SK-N-SH (cell line): Measurements from ENCODE around the gene DOK7. TPM values are rescaled to one million over a fixed set of nuclear protein-coding genes. Genes with fewer than 3 reads are reported as not detected.

Experiments
- CTCF ChIA-PET: fragments of 300-600, 350-600 bp; formaldehyde crosslinking; extraction: SDS; loops from one replicate; lab custom pipeline; 2021; lab: Yijun Ruan, JAX
- POLR2A ChIA-PET: fragments of 350-600 bp; sonication (Branson Sonifier 250); formaldehyde crosslinking; extraction: SDS; loops from one replicate; lab custom pipeline; 2020; ENCODE audit warnings: antibody characterized with exemption, inconsistent platforms; lab: Yijun Ruan, JAX
- DNase-seq: peaks from one replicate; pipeline ENCODE4 v3.0.0; 2012
- H2AFZ ChIP-seq: fragments of 200-600 bp; sonication (generic); 2 replicates; pipeline ENCODE4 v1.8.1; 2016; ENCODE audit warnings: antibody characterized with exemption, mild to moderate bottlenecking, low read depth
- H3F3A ChIP-seq: fragments of 200-600 bp; sonication (generic); replicated peaks from 2 replicates; pipeline ENCODE3; 2016; ENCODE audit warnings: antibody characterized with exemption, mild to moderate bottlenecking; ENCODE audit not compliant: insufficient read depth
- H3K27ac ChIP-seq, 2 experiments: fragments of 200-500 bp in 1 of 2; fragments of 200-600 bp in 1 of 2; sonication (Bioruptor generic) in 1 of 2; sonication (generic), shearing (Covaris generic) in 1 of 2; 2 replicates each; pipeline versions ENCODE4 v1.5.1 to v1.6.1; 2014 to 2016; ENCODE audit warnings: low read depth in 2 of 2, inconsistent platforms in 1 of 2, low read length in 1 of 2, mild to moderate bottlenecking in 1 of 2, mixed read lengths in 1 of 2
- H3K27me3 ChIP-seq: fragments of 200-600 bp; sonication (generic), shearing (Covaris generic); 2 replicates; pipeline ENCODE4 v1.6.1; 2016; ENCODE audit warnings: mixed run types; ENCODE audit not compliant: insufficient read depth
- H3K36me3 ChIP-seq, 2 experiments: fragments of 200-500 bp in 1 of 2; fragments of 200-600 bp in 1 of 2; sonication (Bioruptor generic) in 1 of 2; sonication (generic) in 1 of 2; replicated peaks in 1 of 2; 2 replicates each; pipeline versions ENCODE3 to v1.5.1; 2014 to 2016; ENCODE audit warnings: low read length in 1 of 2, mild to moderate bottlenecking in 1 of 2; ENCODE audit not compliant: insufficient read depth in 2 of 2, control insufficient read depth in 1 of 2
- H3K4me1 ChIP-seq, 2 experiments: fragments of 200-500 bp in 1 of 2; fragments of 200-600 bp in 1 of 2; sonication (Bioruptor generic) in 1 of 2; sonication (generic), shearing (Covaris generic) in 1 of 2; 2 replicates each; pipeline versions ENCODE4 v1.5.1 to v1.6.1; 2014 to 2016; ENCODE audit warnings: low read depth in 1 of 2, low read length in 1 of 2, mixed run types in 1 of 2; ENCODE audit not compliant: insufficient read depth in 2 of 2, control insufficient read depth in 1 of 2
- H3K4me2 ChIP-seq: fragments of 200-600 bp; sonication (generic), shearing (Covaris generic); 2 replicates; pipeline ENCODE4 v1.6.1; 2017; ENCODE audit warnings: mixed run types
- H3K4me3 ChIP-seq, 2 experiments: fragments of 200-500 bp in 1 of 2; fragments of 200-600 bp in 1 of 2; sonication (Bioruptor generic) in 1 of 2; sonication (generic), shearing (Covaris generic) in 1 of 2; 2 replicates each; pipeline versions ENCODE4 v1.5.1 to v1.8.1; 2014 to 2016; ENCODE audit warnings: low read depth in 2 of 2, inconsistent platforms in 1 of 2, low read length in 1 of 2, mild to moderate bottlenecking in 1 of 2, mixed read lengths in 1 of 2, moderate library complexity in 1 of 2
- H3K79me2 ChIP-seq: fragments of 200-600 bp; sonication (generic); 2 replicates; pipeline ENCODE4 v1.8.1; 2017; ENCODE audit warnings: mild to moderate bottlenecking; ENCODE audit not compliant: insufficient read depth
- H3K9ac ChIP-seq: fragments of 200-600 bp; sonication (generic); 2 replicates; pipeline ENCODE4 v1.6.1; 2017; ENCODE audit warnings: mixed run types
- H3K9me2 ChIP-seq: fragments of 200-600 bp; sonication (generic); 2 replicates; pipeline ENCODE4 v1.6.1; 2017; ENCODE audit warnings: mixed run types
- H3K9me3 ChIP-seq: fragments of 200-600 bp; sonication (generic); 2 replicates; pipeline ENCODE4 v1.6.1; 2017; ENCODE audit warnings: mixed run types, mild to moderate bottlenecking, moderate library complexity
- H4K20me1 ChIP-seq: fragments of 200-600 bp; sonication (generic); 2 replicates; pipeline ENCODE4 v1.6.1; 2017; ENCODE audit warnings: mild to moderate bottlenecking, mixed run types; ENCODE audit not compliant: insufficient read depth
- ELF1 ChIP-seq: IDR thresholded peaks from 2 replicates; pipeline ENCODE4 v1.4.0; 2012
- EP300 ChIP-seq, 2 experiments: IDR thresholded peaks; 2 replicates each; pipeline versions ENCODE4 v1.4.0 to v1.6.1; 2012; ENCODE audit warnings: borderline replicate concordance in 1 of 2, low read depth in 1 of 2, low read length in 1 of 2
- EZH2phosphoT487 ChIP-seq: fragments of 200-600 bp; sonication (generic); IDR thresholded peaks from 2 replicates; pipeline ENCODE4 v1.6.1; 2017; ENCODE audit warnings: low read depth, mixed run types, mild to moderate bottlenecking, antibody characterized with exemption, moderate library complexity, borderline replicate concordance
- FOXJ3 ChIP-seq: sonication (generic); formaldehyde crosslinking; IDR thresholded peaks from 2 replicates; pipeline ENCODE4 v1.5.1; 2020; ENCODE audit warnings: mild to moderate bottlenecking, missing genetic modification reagents
- GATA2 ChIP-seq: sonication (generic); formaldehyde crosslinking; IDR thresholded peaks from 2 replicates; pipeline ENCODE4 v1.5.0; 2020; ENCODE audit warnings: mild to moderate bottlenecking, missing genetic modification reagents
- MEF2A ChIP-seq: IDR thresholded peaks from 2 replicates; pipeline ENCODE4 v1.4.0; 2012; ENCODE audit warnings: low read depth, borderline replicate concordance
- RAD21 ChIP-seq: IDR thresholded peaks from 2 replicates; pipeline ENCODE4 v1.6.1; 2012; ENCODE audit warnings: mild to moderate bottlenecking, low read length
- REST ChIP-seq: IDR thresholded peaks from 2 replicates; pipeline ENCODE4 v1.6.1; 2012; ENCODE audit warnings: mild to moderate bottlenecking, low read depth, low read length, moderate library complexity
- RFX5 ChIP-seq: IDR thresholded peaks from 2 replicates; pipeline ENCODE4 v1.6.1; 2012; ENCODE audit warnings: mild to moderate bottlenecking, improper control_type of control experiment, low read length
- SIN3A ChIP-seq: IDR thresholded peaks from 2 replicates; pipeline ENCODE4 v1.6.1; 2012; ENCODE audit warnings: low read depth, mild to moderate bottlenecking, low read length, moderate library complexity, borderline replicate concordance
- SMC3 ChIP-seq: IDR thresholded peaks from 2 replicates; pipeline ENCODE4 v1.6.1; 2012; ENCODE audit warnings: low read depth, low read length, improper control_type of control experiment
- TCF12 ChIP-seq: IDR thresholded peaks from 2 replicates; pipeline ENCODE4 v1.4.0; 2012
- YY1 ChIP-seq: IDR thresholded peaks from 2 replicates; pipeline ENCODE4 v1.4.0; 2012; ENCODE audit warnings: low read depth, mild to moderate bottlenecking
- ZBTB33 ChIP-seq: IDR thresholded peaks from 2 replicates; pipeline ENCODE4 v1.4.0; 2012; ENCODE audit warnings: low read depth, borderline replicate concordance
- WGBS: methylation state at CpG from one replicate; pipeline ENCODE4 v1.1.6; 2017; ENCODE audit warnings: low lambda C conversion rate; 5-methylcytosine and 5-hydroxymethylcytosine counted together
- polyA plus RNA-seq, 3 experiments: library from polyadenylated mRNA; depleted of rRNA; stranded (reverse); fragments of >200 nt; gene quantifications; 2 replicates each; pipeline ENCODE4 v1.2.3, GENCODE V29; 2012
- TF ChIP-seq, protein P1 (sequence below): IDR thresholded peaks from 2 replicates; pipeline ENCODE4 v1.4.0; 2012; ENCODE audit warnings: low read depth, borderline replicate concordance
- TF ChIP-seq, protein P2 (sequence below): fragments of 200-600 bp; sonication (generic); IDR thresholded peaks from 2 replicates; pipeline ENCODE4 v1.6.1; 2017; ENCODE audit warnings: antibody characterized with exemption, mild to moderate bottlenecking, moderate library complexity

The DOK7 gene
- polyA plus RNA-seq, 1 of the 3 experiments (the other 2 are of a cell fraction): not detected

DNA sequence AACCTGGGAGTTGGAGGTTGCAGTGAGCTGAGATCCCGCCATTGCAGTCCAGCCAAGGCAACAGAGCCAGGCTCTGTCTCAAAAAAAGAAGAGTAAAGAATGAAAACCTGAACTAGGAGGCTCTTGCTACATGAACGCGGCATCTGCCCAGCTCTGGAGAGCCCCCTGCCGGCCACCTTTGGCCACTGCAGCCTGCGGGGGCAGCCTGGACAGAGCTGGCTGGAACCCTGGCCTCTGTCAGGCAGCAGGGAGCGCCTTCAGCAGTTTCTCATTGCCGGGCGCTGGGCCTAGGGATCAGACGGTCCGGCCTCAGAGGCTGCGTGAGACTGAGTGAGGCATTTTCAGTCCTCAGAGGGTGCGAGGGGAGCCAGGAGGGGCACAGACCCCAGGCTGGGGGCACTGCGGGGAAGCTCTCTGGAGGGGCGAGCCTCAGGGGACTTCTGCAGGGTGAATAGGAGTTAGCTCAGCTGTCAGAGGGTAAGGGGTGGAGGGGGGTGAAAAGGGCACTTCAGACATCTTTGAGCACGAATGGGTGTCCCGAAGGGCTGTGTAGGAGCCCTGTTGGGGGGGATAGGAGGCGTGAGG lies 17.5 kb downstream of the DOK7 start:
- POLR2A ChIA-PET: interaction anchor here (0.7 kb wide), 1 partner anchor 180 kb away, joined by 3 read pairs; no protein-coding TSS in a partner anchor
- Histone ChIP-seq H3K4me1 (peaks cover 0 to 19% of the 10 kb centered on the region in 2 experiments; a peak in 1 of 4 replicates), H3K9me3 (no peaks in the 10 kb centered on the region), H2AFZ (no peak overlapping the region), H3K9me2 (no peaks in the 10 kb centered on the region), H3K4me3 (peak overlapping the region in 1 of 2 experiments; percentile 57; a peak in 1 of 4 replicates), H3K79me2 (no peaks in the 10 kb centered on the region), H3K4me2 (no peak overlapping the region), H3K27ac (no peak overlapping the region), H3K36me3 (no peaks in the 10 kb centered on the region), H3K27me3 (no peaks in the 10 kb centered on the region), H3K9ac (no peak overlapping the region), H3F3A (no peaks in the 10 kb centered on the region), H4K20me1 (no peaks in the 10 kb centered on the region)
- 22% methylated on average over 17 of the region's 17 CpGs for WGBS
- CTCF ChIA-PET: interaction anchor here (0.6 to 5.8 kb wide), 46 partner anchors 10 to 464 kb away, joined by 3 to 34 read pairs (median 4); partner anchors contain the start of gene MSANTD1
- TF ChIP-seq RFX5 (no peak), ELF1 (no peak), SMC3 (peak; percentile 68), EZH2phosphoT487 (no peak), RAD21 (peak; percentile 79)
- TF ChIP-seq, protein P1, sequence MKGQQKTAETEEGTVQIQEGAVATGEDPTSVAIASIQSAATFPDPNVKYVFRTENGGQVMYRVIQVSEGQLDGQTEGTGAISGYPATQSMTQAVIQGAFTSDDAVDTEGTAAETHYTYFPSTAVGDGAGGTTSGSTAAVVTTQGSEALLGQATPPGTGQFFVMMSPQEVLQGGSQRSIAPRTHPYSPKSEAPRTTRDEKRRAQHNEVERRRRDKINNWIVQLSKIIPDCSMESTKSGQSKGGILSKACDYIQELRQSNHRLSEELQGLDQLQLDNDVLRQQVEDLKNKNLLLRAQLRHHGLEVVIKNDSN: no peak
- TF ChIP-seq, protein P2, sequence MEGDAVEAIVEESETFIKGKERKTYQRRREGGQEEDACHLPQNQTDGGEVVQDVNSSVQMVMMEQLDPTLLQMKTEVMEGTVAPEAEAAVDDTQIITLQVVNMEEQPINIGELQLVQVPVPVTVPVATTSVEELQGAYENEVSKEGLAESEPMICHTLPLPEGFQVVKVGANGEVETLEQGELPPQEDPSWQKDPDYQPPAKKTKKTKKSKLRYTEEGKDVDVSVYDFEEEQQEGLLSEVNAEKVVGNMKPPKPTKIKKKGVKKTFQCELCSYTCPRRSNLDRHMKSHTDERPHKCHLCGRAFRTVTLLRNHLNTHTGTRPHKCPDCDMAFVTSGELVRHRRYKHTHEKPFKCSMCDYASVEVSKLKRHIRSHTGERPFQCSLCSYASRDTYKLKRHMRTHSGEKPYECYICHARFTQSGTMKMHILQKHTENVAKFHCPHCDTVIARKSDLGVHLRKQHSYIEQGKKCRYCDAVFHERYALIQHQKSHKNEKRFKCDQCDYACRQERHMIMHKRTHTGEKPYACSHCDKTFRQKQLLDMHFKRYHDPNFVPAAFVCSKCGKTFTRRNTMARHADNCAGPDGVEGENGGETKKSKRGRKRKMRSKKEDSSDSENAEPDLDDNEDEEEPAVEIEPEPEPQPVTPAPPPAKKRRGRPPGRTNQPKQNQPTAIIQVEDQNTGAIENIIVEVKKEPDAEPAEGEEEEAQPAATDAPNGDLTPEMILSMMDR: peak; percentile 97
- peak; percentile 92 for DNase-seq

DNA sequence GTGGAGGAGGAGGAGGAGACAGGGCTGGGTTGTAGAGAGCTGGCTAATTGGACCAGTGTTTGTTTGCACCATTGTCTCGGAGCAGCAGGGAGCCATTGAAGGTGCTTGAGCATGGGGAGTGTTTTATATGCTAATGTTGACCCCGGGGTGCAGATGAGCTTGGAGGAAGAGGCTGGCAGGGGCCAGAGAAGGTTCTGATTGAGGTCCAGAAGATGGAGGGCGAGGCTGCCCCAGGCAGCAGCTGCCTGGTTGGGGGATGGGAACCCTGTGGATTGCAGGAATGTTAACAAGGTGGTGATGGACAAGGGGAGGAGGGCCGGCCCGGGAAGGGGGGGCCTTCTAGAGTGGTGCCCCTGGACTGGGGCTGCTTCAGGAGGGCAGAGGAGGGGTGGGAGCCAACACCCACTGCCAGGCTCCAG lies 18.0 kb downstream of the DOK7 start:
- Histone ChIP-seq H3K9me2 (no peaks in the 10 kb centered on the region), H3K9me3 (no peaks in the 10 kb centered on the region), H3K9ac (no peak overlapping the region), H3K27ac (no peak overlapping the region), H3K27me3 (no peaks in the 10 kb centered on the region), H3K4me1 (peaks cover 0 to 19% of the 10 kb centered on the region in 2 experiments; a peak in 1 of 4 replicates), H3K36me3 (no peaks in the 10 kb centered on the region), H3K4me2 (no peak overlapping the region), H4K20me1 (no peaks in the 10 kb centered on the region), H2AFZ (no peak overlapping the region), H3K79me2 (no peaks in the 10 kb centered on the region), H3K4me3 (no peak overlapping the region), H3F3A (no peaks in the 10 kb centered on the region)
- TF ChIP-seq EP300 (IDR thresholded peaks at IDR 0.05; ENCODE audit: borderline replicate concordance in 1 of 2, low read depth in 1 of 2, low read length in 1 of 2) (no peak), MEF2A (no peak), SMC3 (no peak), FOXJ3 (CRISPR knock-in tag) (no peak), REST (no peak), SIN3A (no peak), ZBTB33 (no peak), GATA2 (CRISPR knock-in tag) (no peak), YY1 (no peak), TCF12 (no peak), RFX5 (no peak)
- no peak for DNase-seq
- 46% methylated on average over 5 of the region's 5 CpGs for WGBS
- POLR2A ChIA-PET: interaction anchor here (0.7 kb wide), 1 partner anchor 179 kb away, joined by 3 read pairs; no protein-coding TSS in a partner anchor
- CTCF ChIA-PET: interaction anchor here (0.6 to 5.8 kb wide), 40 partner anchors 10 to 464 kb away, joined by 3 to 34 read pairs (median 5); no protein-coding TSS in a partner anchor
